ENCODE results near the gene FNIP2. TPM values are rescaled to one million over a fixed set of nuclear protein-coding genes. Genes with fewer than 3 reads are reported as not detected.
"Not testable (repeated sequence)": the region's sequence is repeated elsewhere in the genome, so short reads cannot be mapped to it uniquely, and the experiment has no call there.

The FNIP2 gene
- total RNA-seq, 1 donor from 2014 or later = 33.7 TPM

DNA sequence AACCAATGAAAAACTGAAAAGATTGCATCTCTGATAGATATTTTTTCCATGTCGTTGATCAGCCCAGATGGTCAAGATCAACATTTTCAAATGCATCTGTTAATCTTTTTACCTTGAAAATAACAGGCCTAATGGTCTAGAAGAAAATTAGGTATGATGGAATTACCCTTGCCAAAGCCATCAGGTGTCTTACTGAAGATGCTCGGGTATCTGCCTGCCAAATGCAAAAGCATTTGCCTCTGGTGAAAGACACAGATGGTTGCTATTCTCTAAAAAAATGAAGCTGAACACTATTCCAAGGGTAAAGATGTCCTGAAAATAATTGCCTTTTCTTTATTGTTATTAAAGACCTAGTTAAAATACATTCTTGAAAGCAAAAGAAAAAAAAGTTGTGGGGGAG lies 126.0 kb downstream of the FNIP2 start:
- H3K4me3 Mint-ChIP-seq (ENCODE audit: unreplicated experiment) = no peak overlapping the region
- TF ChIP-seq, protein P1, sequence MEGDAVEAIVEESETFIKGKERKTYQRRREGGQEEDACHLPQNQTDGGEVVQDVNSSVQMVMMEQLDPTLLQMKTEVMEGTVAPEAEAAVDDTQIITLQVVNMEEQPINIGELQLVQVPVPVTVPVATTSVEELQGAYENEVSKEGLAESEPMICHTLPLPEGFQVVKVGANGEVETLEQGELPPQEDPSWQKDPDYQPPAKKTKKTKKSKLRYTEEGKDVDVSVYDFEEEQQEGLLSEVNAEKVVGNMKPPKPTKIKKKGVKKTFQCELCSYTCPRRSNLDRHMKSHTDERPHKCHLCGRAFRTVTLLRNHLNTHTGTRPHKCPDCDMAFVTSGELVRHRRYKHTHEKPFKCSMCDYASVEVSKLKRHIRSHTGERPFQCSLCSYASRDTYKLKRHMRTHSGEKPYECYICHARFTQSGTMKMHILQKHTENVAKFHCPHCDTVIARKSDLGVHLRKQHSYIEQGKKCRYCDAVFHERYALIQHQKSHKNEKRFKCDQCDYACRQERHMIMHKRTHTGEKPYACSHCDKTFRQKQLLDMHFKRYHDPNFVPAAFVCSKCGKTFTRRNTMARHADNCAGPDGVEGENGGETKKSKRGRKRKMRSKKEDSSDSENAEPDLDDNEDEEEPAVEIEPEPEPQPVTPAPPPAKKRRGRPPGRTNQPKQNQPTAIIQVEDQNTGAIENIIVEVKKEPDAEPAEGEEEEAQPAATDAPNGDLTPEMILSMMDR (IDR thresholded peaks at IDR 0.05) = no peak
- H3K27me3 Mint-ChIP-seq (ENCODE audit: low read depth) = no peaks in the 10 kb centered on the region
- peaks cover 7% of the 10 kb centered on the region for H3K9me3 Mint-ChIP-seq (ENCODE audit: low read depth)
- H3K27ac Mint-ChIP-seq (ENCODE audit: unreplicated experiment) = no peak overlapping the region
- no peak for DNase-seq (ENCODE audit: low spot score)
- H3K4me1 Mint-ChIP-seq (ENCODE audit: low read depth) = peaks cover 16% of the 10 kb centered on the region
- H3K36me3 Mint-ChIP-seq (ENCODE audit: low read depth) = peaks cover 23% of the 10 kb centered on the region

DNA sequence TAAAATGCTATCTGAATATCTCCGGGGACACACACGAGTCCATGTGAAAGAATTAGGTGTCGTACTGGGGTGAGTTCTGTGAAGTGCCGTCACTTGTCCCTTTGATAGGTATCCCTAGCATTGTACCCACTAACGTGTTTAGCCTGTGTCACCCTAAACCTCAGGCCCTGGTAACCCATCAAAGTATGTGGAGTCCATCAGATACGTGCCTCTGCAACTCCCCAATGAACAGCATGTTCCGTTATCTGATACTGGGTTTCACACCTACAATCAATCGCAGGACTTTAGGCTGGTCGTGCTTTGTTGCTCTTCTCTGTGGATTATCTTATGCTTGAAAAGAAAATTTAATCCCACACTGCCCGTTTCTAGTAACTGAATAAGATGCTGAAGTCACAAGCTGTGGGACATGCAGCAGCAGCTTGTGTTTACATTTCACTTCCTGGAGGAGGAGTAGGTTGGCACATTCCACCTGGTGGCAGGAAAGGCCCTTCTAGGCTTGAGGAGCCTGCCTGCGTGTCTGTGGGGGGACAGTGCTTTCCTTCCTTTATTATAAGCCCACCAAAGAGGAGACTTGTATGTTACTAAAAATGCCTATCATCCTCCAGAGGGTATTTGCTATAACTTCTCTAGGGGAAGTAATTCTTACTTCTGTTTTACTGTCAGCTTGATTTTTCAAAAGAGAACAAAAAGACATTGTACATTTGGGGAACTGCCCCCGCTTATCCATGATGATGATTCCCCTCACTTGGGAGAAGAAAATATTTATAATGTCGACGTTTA lies 127.2 kb downstream of the FNIP2 start:
- H3K27me3 Mint-ChIP-seq (ENCODE audit: low read depth) = no peaks in the 10 kb centered on the region
- no peak for DNase-seq (ENCODE audit: low spot score)
- peaks cover 10% of the 10 kb centered on the region for H3K9me3 Mint-ChIP-seq (ENCODE audit: low read depth)
- peak overlapping the region; percentile 87 for H3K27ac Mint-ChIP-seq (ENCODE audit: unreplicated experiment)
- no peak overlapping the region for H3K4me3 Mint-ChIP-seq (ENCODE audit: unreplicated experiment)
- H3K36me3 Mint-ChIP-seq (ENCODE audit: low read depth) = peaks cover 28% of the 10 kb centered on the region
- peaks cover 16% of the 10 kb centered on the region for H3K4me1 Mint-ChIP-seq (ENCODE audit: low read depth)
- TF ChIP-seq, protein P1 (IDR thresholded peaks at IDR 0.05) = peak; percentile 67

DNA sequence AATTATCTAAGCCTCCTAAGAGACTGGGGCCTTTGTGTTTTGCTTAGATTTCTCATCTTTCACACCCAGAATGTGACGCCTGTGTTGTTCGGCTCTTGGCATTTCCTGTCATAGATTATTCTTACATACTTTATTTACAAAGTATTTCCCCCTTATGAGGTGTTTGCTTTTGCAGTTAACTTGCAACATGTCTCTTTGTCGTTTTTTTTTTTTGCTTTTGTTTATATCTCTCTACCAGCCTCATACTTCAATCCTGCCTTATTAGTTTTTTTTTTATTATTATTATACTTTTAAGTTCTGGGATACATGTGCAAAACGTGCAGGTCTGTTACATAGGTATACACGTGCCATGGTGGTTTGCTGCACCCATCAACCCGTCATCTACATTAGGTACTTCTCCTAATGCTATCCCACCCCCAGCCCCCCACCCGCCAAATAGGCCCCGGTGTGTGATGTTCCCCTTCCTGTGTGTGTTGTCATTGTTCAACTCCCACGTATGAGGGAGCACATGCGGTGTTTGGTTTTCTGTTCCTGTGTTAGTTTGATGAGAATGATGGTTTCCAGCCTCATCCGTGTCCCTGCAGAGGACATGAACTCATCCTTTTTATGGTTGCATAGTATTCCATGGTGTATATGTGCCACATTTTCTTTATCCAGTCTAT lies 127.9 kb downstream of the FNIP2 start:
- Mint-ChIP-seq H3K27ac (ENCODE audit: unreplicated experiment) (peak overlapping the region; percentile 87), H3K9me3 (ENCODE audit: low read depth) (peaks cover 15% of the 10 kb centered on the region), H3K4me1 (ENCODE audit: low read depth) (peaks cover 16% of the 10 kb centered on the region), H3K36me3 (ENCODE audit: low read depth) (peaks cover 31% of the 10 kb centered on the region)
- not testable (repeated sequence) for H3K4me3 Mint-ChIP-seq (ENCODE audit: unreplicated experiment); DNase-seq (ENCODE audit: low spot score); H3K27me3 Mint-ChIP-seq (ENCODE audit: low read depth)

DNA sequence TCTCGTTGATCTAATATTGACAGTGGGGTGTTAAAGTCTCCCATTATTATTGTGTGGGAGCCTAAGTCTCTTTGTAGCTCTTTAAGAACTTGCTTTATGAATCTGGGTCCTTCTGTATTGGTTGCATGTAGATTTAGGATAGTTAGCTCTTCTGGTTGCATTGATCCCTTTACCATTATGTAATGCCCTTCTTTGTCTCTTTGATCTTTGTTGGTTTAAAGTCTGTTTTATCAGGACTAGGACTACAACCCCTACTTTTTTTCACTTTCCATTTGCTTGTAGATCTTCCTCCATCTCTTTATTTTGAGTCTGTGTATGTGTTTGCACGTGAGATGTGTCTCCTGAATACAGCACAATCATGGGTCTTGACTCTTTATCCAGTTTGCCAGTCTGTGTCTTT lies 131.6 kb downstream of the FNIP2 start:
- Mint-ChIP-seq H3K4me1 (ENCODE audit: low read depth) (peaks cover 31% of the 10 kb centered on the region), H3K36me3 (ENCODE audit: low read depth) (peaks cover 32% of the 10 kb centered on the region), H3K9me3 (ENCODE audit: low read depth) (peaks cover 15% of the 10 kb centered on the region)
- H3K4me3 Mint-ChIP-seq (ENCODE audit: unreplicated experiment); H3K27me3 Mint-ChIP-seq (ENCODE audit: low read depth); DNase-seq (ENCODE audit: low spot score); H3K27ac Mint-ChIP-seq (ENCODE audit: unreplicated experiment): not testable (repeated sequence)

DNA sequence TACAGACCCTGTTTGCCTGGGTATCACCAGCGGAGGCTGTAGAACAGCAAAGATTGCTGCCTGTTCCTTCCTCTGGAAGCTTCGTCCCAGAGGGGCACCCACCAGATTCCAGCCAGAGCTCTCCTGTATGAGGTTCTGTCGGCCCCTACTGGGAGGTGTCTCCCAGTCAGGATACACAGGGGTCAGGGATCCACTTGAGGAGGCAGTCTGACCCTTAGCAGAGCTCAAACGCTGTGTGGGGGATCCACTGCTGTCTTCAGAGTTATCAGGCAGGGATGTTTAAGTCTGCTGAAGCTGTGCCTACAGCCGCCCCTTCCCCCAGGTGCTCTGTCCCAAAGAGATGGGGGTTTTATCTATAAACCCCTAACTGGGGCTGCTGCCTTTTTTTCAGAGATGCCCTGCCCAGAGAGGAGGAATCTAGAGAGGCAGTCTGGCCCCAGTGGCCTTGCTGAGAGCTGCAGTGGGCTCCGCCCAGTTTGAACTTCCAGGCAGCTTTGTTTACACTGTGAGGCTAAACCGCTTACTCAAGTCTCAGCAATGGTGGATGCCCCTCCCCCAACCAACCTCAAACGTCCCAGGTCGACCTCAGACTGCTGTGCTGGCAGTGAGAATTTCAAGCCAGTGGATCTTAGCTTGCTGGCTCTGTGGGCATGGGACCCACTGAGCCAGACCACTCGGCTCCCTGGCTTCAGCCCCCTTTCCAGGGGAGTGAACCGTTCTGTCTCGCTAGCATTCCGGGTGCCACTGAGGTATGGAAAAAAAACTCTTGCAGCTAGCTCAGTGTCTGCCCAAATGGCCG lies 133.7 kb downstream of the FNIP2 start:
- DNase-seq (ENCODE audit: low spot score); H3K27me3 Mint-ChIP-seq (ENCODE audit: low read depth); H3K4me3 Mint-ChIP-seq (ENCODE audit: unreplicated experiment); H3K27ac Mint-ChIP-seq (ENCODE audit: unreplicated experiment): not testable (repeated sequence)
- Mint-ChIP-seq H3K9me3 (ENCODE audit: low read depth) (peaks cover 15% of the 10 kb centered on the region), H3K36me3 (ENCODE audit: low read depth) (peaks cover 29% of the 10 kb centered on the region), H3K4me1 (ENCODE audit: low read depth) (peaks cover 16% of the 10 kb centered on the region)

DNA sequence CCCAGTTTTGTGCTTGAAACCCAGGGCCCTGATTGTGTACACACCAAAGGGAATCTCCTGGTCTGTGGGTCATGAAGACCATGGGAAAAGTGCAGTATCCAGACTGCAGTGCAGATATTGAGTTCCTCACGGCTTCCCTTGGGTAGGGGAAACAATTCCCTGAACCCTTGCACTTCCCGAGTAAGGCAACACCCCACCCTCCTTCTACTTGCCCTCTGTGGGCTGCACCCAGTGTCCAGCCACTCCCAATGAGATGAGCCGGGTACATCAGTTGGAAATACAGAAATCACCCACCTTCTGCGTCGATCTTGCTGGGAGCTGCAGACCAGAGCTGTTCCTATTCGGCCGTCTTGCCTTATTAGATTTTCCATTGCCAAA lies 134.2 kb downstream of the FNIP2 start:
- Mint-ChIP-seq H3K4me1 (ENCODE audit: low read depth) (peaks cover 16% of the 10 kb centered on the region), H3K27me3 (ENCODE audit: low read depth) (no peaks in the 10 kb centered on the region), H3K9me3 (ENCODE audit: low read depth) (peaks cover 14% of the 10 kb centered on the region), H3K27ac (ENCODE audit: unreplicated experiment) (no peak overlapping the region), H3K36me3 (ENCODE audit: low read depth) (peaks cover 28% of the 10 kb centered on the region), H3K4me3 (ENCODE audit: unreplicated experiment) (no peak overlapping the region)
- TF ChIP-seq, protein P1 (IDR thresholded peaks at IDR 0.05) = no peak
- DNase-seq (ENCODE audit: low spot score) = no peak
